BLaER1 (cell line): ENCODE measurements around the gene KDM1A.

Experiments
- H3K27ac ChIP-seq: shearing (Covaris generic); formaldehyde crosslinking; 2 replicates; pipeline ENCODE4 v1.8.1; 2022
- H3K27me3 ChIP-seq: shearing (Covaris generic); formaldehyde crosslinking; 2 replicates; pipeline ENCODE4 v1.8.1; 2022
- H3K36me3 ChIP-seq: shearing (Covaris generic); formaldehyde crosslinking; 2 replicates; pipeline ENCODE4 v1.8.1; 2022
- H3K4me1 ChIP-seq: shearing (Covaris generic); formaldehyde crosslinking; 2 replicates; pipeline ENCODE4 v1.8.1; 2022
- H3K4me2 ChIP-seq: shearing (Covaris generic); formaldehyde crosslinking; 2 replicates; pipeline ENCODE4 v1.8.1; 2022
- H3K4me3 ChIP-seq: shearing (Covaris generic); formaldehyde crosslinking; 2 replicates; pipeline ENCODE4 v1.8.1; 2022
- H3K9ac ChIP-seq: shearing (Covaris generic); formaldehyde crosslinking; 2 replicates; pipeline ENCODE4 v1.8.1; 2022
- H3K9me3 ChIP-seq: shearing (Covaris generic); formaldehyde crosslinking; 2 replicates; pipeline ENCODE4 v1.8.1; 2022
- H4K20me1 ChIP-seq: shearing (Covaris generic); formaldehyde crosslinking; 2 replicates; pipeline ENCODE4 v1.8.1; 2022
- Cebpa-rat ChIP-seq: shearing (Covaris generic); IDR thresholded peaks from 2 replicates; pipeline ENCODE4 v1.8.1; 2022

Gene KDM1A

DNA sequence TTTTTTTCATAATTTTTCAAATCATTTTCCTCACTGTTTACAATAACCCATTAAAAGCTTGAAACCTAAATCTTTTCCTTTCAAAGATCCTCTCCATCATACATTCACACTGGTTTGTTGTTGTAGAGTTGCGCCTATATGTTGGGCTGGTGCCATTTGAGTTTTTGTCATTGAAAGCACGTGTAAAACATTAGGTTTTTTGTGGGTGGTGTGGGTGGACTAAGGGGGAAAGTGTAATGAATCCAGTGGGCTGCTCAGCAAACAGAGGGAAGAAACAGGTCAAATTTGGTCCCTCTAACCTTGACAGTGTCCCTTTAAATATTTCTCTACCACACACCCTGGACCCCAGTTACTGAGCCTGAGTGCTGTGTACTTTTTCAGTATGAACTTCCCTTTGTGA is 46.8 kb downstream of the KDM1A start:
- TF ChIP-seq Cebpa-rat, result no peak
- Histone ChIP-seq H3K27me3 (no peaks in the 10 kb centered on the region), H3K36me3 (peaks cover 99% of the 10 kb centered on the region)

DNA sequence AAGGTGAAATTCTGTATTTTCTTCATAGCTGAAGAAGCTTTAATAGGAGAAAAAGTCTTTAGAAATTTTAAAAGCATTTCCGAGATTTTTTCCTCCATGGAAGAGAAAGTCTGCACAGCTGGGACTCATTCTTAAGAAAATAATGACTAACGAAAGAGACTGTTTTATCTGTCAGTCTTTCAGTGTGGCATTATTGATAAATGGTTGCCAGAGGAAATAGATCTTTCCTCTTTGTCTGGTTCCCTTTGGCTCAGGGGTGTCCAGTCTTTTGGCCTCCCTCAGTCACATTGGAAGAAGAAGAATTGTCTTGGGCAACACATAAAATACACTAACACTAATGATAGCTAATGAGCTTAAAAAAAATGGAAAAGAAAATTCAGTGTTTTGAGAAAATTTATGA is 49.9 kb downstream of the KDM1A start:
- Histone ChIP-seq H3K9me3 (no peaks in the 10 kb centered on the region), H3K36me3 (peaks cover 100% of the 10 kb centered on the region), H3K4me1 (no peaks in the 10 kb centered on the region), H4K20me1 (peaks cover 94% of the 10 kb centered on the region), H3K4me2 (no peak overlapping the region), H3K27me3 (no peaks in the 10 kb centered on the region), H3K4me3 (no peak overlapping the region), H3K9ac (no peak overlapping the region), H3K27ac (no peak overlapping the region)
- no peak for TF ChIP-seq Cebpa-rat

More for the DNA sequence above, 46.8 kb downstream of the KDM1A start:
- no peak overlapping the region for H3K4me2 ChIP-seq
- no peak overlapping the region for H3K4me3 ChIP-seq
- H3K9me3 ChIP-seq, result no peaks in the 10 kb centered on the region
- no peak overlapping the region for H3K27ac ChIP-seq
- no peak overlapping the region for H3K9ac ChIP-seq
- no peaks in the 10 kb centered on the region for H3K4me1 ChIP-seq
- H4K20me1 ChIP-seq, result peaks cover 92% of the 10 kb centered on the region

DNA sequence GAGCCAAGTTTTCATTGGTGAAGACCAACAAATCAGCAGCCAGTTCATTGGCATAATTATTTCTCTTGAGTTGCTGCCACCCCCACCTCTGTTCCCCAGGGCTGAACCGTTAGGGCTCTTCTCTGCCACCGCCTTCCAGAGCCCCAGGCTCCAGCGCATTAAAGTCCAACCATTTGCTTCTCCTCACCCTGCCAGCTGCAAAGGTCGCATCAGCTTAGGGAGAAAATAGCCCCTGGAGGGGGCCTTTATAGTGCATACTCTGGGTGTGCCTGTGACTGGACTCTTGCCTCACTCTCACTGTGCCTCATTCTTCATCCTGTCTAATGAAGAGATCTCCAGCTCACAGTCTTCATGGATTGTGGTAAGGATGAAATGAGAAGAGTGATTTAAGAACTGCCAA is 50.4 kb downstream of the KDM1A start:
- Histone ChIP-seq H3K4me2 (no peak overlapping the region), H4K20me1 (peaks cover 93% of the 10 kb centered on the region), H3K27ac (no peak overlapping the region), H3K9ac (no peak overlapping the region), H3K4me3 (no peak overlapping the region), H3K4me1 (no peaks in the 10 kb centered on the region), H3K36me3 (peaks cover 100% of the 10 kb centered on the region), H3K9me3 (no peaks in the 10 kb centered on the region), H3K27me3 (no peaks in the 10 kb centered on the region)
- TF ChIP-seq Cebpa-rat, result no peak

DNA sequence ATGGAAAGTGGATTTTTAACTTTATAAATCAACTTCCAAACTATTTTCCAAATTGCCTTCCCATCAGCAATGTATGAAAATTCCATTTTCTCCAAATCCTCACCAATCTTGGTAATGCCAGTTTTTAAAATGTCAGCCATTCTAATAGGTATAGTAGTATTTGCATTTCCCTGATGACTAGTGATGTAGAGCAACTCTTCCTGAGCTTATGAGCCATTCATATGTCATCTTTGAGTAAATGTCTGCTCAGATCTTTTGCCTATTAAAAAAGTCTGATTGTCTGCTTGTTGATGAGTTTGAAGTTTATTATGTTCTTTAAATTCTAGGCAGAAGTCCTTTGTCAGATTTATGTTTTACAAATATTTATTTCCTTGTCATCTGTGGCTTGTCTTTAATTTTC is 54.7 kb downstream of the KDM1A start:
- Histone ChIP-seq H3K36me3 (peaks cover 95% of the 10 kb centered on the region), H3K27ac (no peak overlapping the region), H3K4me1 (no peaks in the 10 kb centered on the region), H4K20me1 (peaks cover 70% of the 10 kb centered on the region), H3K27me3 (no peaks in the 10 kb centered on the region), H3K4me2 (no peak overlapping the region), H3K4me3 (no peak overlapping the region), H3K9me3 (no peaks in the 10 kb centered on the region), H3K9ac (no peak overlapping the region)
- no peak for TF ChIP-seq Cebpa-rat

DNA sequence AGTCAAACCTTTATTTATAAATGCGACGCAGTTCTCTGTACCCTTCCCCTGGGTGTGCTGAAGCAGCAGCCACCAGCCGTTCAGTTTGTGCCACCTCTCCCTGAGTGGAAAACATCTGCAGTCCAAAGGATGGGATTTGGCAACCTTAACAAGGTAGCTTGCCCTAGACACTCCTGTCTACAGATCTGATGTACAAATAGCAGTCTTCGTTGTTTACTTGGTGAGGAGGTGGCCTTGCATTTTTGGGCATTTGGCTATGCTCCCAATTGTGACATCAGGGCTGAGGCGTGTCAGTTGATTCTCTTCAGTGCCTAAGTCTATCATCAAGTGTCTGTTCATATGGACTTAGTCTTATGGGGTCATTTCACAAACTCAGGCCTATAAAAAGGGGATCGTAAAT is 59.8 kb downstream of the KDM1A start:
- Histone ChIP-seq H3K4me3 (no peak overlapping the region), H3K4me2 (no peak overlapping the region), H3K4me1 (no peaks in the 10 kb centered on the region), H4K20me1 (peaks cover 76% of the 10 kb centered on the region), H3K27ac (no peak overlapping the region), H3K36me3 (peaks cover 95% of the 10 kb centered on the region), H3K9ac (no peak overlapping the region), H3K27me3 (no peaks in the 10 kb centered on the region), H3K9me3 (no peaks in the 10 kb centered on the region)
- TF ChIP-seq Cebpa-rat, result no peak

DNA sequence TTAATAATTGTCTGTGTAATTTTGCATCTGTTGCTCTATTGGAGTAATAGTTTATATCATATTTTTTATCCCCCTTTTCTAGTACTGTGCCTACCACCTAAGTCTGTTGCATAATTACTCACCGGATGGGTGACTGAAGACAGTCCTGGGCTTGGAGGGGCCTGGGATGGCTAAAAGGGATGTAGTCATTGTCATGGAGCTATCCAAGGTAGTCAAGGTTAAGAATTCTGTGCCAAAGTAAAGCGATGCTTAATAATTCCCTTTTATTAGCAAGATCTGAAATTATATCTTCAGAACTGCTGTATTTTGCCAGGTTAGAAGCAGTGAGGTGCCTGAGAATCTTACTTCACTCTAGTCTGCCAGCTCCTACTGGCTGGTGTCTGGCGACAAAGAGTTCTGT is 61.6 kb downstream of the KDM1A start:
- no peak overlapping the region for H3K27ac ChIP-seq
- TF ChIP-seq Cebpa-rat, result no peak
- H3K36me3 ChIP-seq, result peaks cover 99% of the 10 kb centered on the region
- H3K9me3 ChIP-seq, result no peaks in the 10 kb centered on the region
- peaks cover 85% of the 10 kb centered on the region for H4K20me1 ChIP-seq
- no peaks in the 10 kb centered on the region for H3K4me1 ChIP-seq
- H3K4me2 ChIP-seq, result no peak overlapping the region
- H3K4me3 ChIP-seq, result no peak overlapping the region
- H3K9ac ChIP-seq, result no peak overlapping the region
- no peaks in the 10 kb centered on the region for H3K27me3 ChIP-seq

DNA sequence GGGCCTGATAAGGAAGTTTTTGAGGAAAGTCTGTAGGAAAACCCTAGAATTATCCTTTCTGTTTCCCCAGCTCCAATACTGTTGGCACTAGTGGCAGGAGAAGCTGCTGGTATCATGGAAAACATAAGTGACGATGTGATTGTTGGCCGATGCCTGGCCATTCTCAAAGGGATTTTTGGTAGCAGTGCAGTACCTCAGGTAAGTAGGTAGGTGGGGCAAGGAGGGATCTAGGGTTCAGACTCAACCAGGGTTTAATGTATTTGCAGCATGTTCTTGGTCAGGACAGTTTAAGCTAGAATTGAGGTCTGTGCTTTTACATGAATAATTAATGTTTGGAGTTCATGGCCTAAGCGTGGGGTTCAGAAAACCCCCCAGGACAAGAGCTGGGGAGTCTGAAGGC is 62.1 kb downstream of the KDM1A start:
- no peak for TF ChIP-seq Cebpa-rat
- H3K4me2 ChIP-seq, result no peak overlapping the region
- no peak overlapping the region for H3K4me3 ChIP-seq
- H4K20me1 ChIP-seq, result peaks cover 90% of the 10 kb centered on the region
- no peaks in the 10 kb centered on the region for H3K27me3 ChIP-seq
- H3K4me1 ChIP-seq, result no peaks in the 10 kb centered on the region
- peaks cover 100% of the 10 kb centered on the region for H3K36me3 ChIP-seq
- H3K9ac ChIP-seq, result no peak overlapping the region
- no peaks in the 10 kb centered on the region for H3K9me3 ChIP-seq
- no peak overlapping the region for H3K27ac ChIP-seq

DNA sequence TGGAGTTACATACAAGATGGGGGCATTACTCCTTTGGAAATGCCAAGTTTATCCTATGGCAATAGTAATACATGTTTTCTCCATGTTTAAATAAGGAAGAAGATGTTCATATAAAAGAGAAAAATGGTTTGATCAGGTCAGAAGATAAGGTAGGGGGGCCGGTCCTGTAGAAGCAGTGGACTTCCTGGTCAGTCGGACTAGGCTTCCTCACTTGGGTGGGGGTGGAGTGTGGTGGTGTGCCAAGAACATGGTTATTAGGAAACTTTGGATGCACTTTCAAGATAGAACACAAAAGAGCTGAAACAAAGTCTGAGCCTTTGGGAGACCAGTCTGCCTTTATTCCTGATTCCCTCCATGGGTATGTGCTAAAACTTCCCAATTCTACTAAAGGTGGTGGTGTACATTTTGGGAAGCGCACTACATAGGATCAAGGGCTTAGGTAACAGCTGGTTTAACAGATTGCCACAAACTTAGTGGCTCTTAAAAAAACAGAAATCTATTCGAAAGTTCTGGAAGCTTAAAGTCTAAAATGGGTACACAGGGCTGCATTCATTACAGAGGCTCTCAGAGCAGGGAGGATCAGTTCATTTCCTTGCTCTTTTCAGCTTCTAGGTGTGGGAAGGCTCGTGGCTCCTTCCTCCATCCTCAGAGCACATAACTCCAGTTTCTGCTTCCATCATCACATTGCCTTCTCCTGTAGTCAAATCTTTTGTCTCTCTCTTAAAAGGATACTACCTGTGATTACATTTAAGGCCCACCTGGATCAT is 64.6 kb downstream of the KDM1A start:
- Histone ChIP-seq H3K9ac (no peak overlapping the region), H3K36me3 (peaks cover 100% of the 10 kb centered on the region), H3K4me3 (no peak overlapping the region), H3K4me2 (no peak overlapping the region), H3K27ac (no peak overlapping the region), H3K27me3 (no peaks in the 10 kb centered on the region), H3K4me1 (no peaks in the 10 kb centered on the region), H3K9me3 (no peaks in the 10 kb centered on the region), H4K20me1 (peaks cover 100% of the 10 kb centered on the region)
- no peak for TF ChIP-seq Cebpa-rat

DNA sequence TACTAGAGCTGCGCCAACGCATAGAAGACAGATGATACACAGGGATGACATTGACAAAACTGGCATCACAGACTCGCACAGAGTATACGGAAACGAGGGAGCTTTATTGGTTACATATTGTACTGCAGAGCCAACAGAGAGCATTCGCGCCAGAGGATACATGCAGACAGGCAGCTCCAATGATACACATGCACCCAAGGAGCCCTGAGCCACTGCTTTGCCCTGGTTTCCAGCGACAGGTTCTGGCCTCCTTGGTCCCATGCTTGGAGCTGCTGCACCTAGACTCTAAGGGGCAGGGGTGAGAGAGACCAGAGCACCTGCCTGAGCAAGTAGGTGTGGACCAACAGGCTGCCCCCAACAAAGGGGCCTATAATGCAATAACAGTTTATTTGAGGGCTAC is 65.6 kb downstream of the KDM1A start:
- Histone ChIP-seq H3K9me3 (no peaks in the 10 kb centered on the region), H3K9ac (no peak overlapping the region), H3K27ac (no peak overlapping the region), H3K4me1 (no peaks in the 10 kb centered on the region), H3K27me3 (no peaks in the 10 kb centered on the region), H3K4me2 (no peak overlapping the region), H3K36me3 (peaks cover 98% of the 10 kb centered on the region), H3K4me3 (no peak overlapping the region), H4K20me1 (peaks cover 96% of the 10 kb centered on the region)
- no peak for TF ChIP-seq Cebpa-rat

DNA sequence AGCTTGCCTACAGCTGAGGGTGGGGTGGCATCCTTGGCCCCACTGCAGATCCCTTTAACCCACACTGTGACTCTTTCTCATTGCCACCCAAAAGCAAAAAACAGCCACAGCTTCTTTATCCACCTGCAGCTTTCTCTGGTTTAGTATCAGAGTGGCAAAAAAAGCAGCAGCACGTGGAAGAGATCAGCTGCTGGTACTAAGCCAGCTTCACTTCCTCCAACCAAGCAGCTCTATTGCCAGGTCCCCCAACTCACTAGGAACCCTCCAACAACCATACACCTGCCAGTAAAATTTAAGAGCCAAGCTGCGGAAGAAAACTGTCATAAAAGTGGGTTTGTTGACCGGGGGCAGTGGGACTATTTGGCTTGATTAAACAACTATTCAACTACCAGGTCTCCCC is 66.4 kb downstream of the KDM1A start:
- H4K20me1 ChIP-seq, result peaks cover 95% of the 10 kb centered on the region
- H3K4me3 ChIP-seq, result no peak overlapping the region
- no peak for TF ChIP-seq Cebpa-rat
- H3K27ac ChIP-seq, result no peak overlapping the region
- no peaks in the 10 kb centered on the region for H3K9me3 ChIP-seq
- no peaks in the 10 kb centered on the region for H3K27me3 ChIP-seq
- H3K4me1 ChIP-seq, result no peaks in the 10 kb centered on the region
- peaks cover 98% of the 10 kb centered on the region for H3K36me3 ChIP-seq
- no peak overlapping the region for H3K9ac ChIP-seq
- no peak overlapping the region for H3K4me2 ChIP-seq

DNA sequence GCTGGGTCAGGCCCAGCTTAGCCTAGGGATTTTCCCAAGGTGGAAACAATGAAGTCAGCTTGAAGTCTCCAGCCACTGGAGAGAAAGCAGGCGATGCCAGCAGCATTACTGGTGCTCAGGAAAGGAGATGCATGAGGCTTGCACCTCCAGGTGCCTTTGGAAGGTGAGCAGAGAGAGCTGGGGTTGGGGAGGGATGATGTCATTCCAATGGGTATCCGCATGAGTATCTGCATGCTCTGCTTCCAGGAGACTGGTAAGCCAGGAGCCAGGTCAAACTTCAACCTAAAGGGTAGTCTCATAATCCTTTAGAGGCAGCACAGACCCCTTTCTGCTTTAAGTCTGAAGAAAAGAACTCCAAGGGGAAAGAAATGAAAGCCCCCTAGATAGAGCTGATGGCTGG is 68.8 kb downstream of the KDM1A start:
- H3K27me3 ChIP-seq, result no peaks in the 10 kb centered on the region
- H3K4me2 ChIP-seq, result no peak overlapping the region
- no peaks in the 10 kb centered on the region for H3K9me3 ChIP-seq
- H3K36me3 ChIP-seq, result peaks cover 98% of the 10 kb centered on the region
- H3K4me3 ChIP-seq, result no peak overlapping the region
- no peak for TF ChIP-seq Cebpa-rat
- H3K9ac ChIP-seq, result no peak overlapping the region
- no peak overlapping the region for H3K27ac ChIP-seq
- H4K20me1 ChIP-seq, result peaks cover 87% of the 10 kb centered on the region
- no peaks in the 10 kb centered on the region for H3K4me1 ChIP-seq
